Sciatic nerve (tissue), 2 donors: ENCODE measurements around the gene BGN. TPM values are rescaled to one million over a fixed set of nuclear protein-coding genes. Genes with fewer than 3 reads are reported as not detected.

ENCODE experiments used
- ATAC-seq: fragments of 200-7000 bp; cut with Tn5 transposase; one replicate; pipeline ENCODE4 v1.9.1; 2020; ENCODE audit warnings: mild to moderate bottlenecking, moderate library complexity
- DNase-seq: peaks from one replicate; pipeline ENCODE4 v3.0.0-alpha.2; 2020; ENCODE audit warnings: low spot score
- intact Hi-C: fragments of 100-400 bp; cut with DNase I; formaldehyde crosslinking; loops from one replicate; pipeline ENCODE4 v1.14.2; 2022
- total RNA-seq: library from RNA; stranded (reverse); fragmentation: NEBNext Ultra II Directional; extraction: Animal tissue kit (Norgen Biotek cat#: 25700); gene quantifications from one replicate; pipeline ENCODE4 v1.2.1, GENCODE V29; 2021
- donor health status: DM: no; HTN: no; CAD: no.
- donor health status: DM: no; HTN: no; CAD: no.

Gene BGN
- total RNA-seq, 1 donor from 2014 or later = 115 TPM

DNA sequence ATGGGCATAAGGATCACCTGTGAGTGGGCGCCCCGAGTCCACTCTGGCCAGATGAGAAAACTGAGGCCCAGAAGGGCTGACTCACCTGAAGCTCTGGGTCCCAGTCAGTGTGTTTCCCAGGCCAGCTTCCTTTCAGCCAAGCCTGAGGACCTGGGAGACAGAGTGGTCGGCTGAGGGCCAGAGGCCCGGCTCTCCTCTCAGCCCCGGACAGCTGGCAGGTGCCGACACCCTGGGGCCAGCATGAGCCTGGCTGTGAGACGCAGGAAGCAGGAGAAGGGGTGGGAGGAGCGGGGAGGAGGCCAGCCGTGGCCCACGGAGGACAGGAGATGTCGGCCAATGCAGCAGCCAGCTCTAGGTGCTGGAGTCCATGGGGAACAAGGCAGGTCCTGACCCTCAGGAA is 51.6 kb downstream of the BGN start:
- intact Hi-C loops = no loop called here
- no peak for DNase-seq
- no peak for ATAC-seq

DNA sequence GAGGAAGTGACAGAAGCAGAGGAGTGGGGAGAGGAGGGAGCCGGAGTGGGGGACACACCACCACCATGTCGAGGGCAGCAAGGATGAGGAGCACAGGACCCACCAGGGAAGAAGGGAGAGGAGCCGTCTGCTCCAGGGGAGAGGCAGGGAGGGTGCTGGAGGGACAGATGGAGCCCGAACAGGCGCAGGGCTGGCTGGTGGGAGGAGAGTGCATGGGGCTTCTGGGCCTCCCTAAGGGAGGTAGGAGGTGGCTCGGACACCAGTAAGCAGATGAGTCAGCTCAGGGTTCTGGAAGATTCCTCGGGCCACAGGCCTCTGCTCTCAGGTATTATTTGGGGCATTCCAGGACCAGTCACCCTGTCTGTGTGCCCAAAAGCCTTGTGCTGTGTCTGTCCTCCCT is 52.4 kb downstream of the BGN start:
- ATAC-seq = no peak
- intact Hi-C loops = no loop called here
- DNase-seq = no peak

DNA sequence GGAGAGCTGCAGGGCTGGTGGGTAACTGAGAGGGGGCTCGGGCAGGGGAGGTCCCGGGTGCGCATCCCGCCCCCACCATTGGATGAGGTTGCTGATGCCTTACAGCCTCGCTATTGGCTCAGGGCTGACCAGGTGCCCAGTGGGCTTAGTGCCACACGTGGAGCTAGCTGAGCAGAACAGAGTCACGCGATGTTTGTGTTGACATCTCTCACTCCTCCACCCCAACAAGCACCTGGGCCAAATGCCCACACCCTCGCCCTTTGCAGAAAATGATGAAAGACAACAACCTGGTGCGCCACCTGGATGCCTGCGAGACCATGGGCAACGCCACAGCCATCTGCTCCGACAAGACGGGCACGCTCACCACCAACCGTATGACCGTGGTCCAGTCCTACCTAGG is 54.5 kb downstream of the BGN start:
- intact Hi-C loops = no loop called here
- no peak for DNase-seq
- ATAC-seq = no peak

DNA sequence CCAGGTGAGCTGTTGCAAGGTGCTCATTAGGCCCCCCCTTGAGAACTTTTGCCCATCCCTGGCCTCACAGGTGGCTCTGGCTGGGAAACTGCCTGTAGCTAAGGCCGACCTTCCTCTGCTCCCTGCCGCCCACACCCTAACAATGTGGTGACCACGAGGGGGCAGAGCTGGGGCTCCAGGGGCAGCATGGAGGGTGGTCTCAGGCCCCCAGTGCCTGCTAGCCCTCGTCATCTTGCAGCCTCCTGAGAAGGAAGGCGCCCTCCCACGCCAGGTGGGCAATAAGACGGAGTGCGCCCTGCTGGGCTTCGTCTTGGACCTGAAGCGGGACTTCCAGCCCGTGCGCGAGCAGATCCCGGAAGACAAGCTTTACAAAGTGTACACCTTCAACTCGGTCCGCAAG is 55.0 kb downstream of the BGN start:
- DNase-seq (no peak), ATAC-seq (no peak)
- intact Hi-C loops = loop anchor here (10.0 kb wide), 1 partner anchor 405 kb away; no protein-coding TSS in a partner anchor

DNA sequence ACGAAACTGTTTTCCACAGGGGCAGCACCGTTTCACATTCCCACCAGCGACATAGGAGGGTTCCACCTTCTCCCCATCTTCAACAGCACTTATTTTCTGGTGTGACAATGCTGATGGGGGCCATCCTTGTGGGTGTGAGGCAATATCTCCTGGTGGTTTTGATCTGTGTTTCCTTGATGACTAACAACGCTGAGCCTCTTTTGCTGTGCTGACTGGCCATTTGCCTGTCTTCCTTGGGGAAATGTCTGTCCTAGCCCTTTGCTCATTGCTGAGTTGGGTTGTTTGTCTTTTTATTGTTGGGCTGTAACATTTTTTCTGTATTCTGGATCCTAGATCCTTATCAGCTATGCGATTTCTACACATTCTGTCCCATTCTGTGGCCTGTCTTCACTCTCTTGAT is 56.4 kb downstream of the BGN start:
- ATAC-seq (no peak), DNase-seq (no peak)
- intact Hi-C loops = loop anchor here (10.0 kb wide), 1 partner anchor 404 kb away; no protein-coding TSS in a partner anchor

DNA sequence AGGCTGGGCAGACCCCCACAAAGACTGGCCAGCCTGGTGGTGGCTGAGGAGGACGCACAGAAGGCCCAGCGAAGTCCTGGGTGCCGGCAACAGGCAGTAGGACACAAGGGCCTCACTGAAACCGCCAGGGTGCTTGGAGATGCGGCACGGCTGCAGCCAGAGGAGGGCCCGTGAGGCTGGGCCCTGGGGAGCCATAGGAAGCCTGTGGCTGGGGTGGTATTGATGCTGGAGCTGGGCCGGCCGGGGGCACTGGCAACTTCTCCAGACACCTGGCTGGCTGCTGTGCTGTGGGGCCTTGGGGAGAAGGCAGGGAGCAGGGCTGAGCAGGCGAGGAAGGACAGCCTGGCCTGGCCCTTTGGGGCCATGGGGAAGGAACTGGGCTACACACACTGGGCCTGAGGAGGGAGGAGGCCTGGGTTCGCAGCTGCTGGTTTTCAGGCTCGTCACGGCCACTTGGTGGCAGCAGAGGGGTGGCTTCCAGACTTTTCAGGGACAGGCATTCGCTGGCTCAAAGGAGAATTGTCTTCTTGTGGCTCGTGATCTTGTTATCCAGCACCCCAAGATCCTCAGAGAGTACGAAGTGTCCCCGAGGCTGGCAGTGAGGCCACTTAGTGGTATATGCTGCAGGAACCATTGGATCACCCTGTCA is 59.9 kb downstream of the BGN start:
- ATAC-seq = peak; percentile 70
- intact Hi-C loops = loop anchor here (10.0 kb wide), 1 partner anchor 400 kb away; no protein-coding TSS in a partner anchor
- peak; percentile 85 for DNase-seq

DNA sequence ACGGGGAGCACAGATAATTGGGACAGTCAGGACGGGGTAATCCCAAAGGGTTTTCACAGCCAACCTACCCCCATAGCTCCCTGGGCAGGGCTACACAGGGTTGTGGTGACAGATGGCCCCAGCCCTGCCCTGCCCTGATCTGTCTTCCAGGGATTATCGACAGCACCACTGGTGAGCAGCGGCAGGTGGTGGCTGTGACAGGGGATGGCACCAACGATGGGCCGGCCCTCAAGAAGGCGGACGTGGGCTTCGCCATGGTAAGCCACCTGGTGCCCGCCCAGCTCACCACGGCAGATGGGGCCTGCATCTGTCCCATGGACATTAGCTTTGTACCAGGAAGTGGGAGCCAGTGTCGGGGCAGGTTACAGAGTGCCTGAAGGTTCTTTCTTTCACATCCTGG is 62.0 kb downstream of the BGN start:
- no peak for DNase-seq
- intact Hi-C loops = loop anchor here (10.0 kb wide), 1 partner anchor 398 kb away; no protein-coding TSS in a partner anchor

DNA sequence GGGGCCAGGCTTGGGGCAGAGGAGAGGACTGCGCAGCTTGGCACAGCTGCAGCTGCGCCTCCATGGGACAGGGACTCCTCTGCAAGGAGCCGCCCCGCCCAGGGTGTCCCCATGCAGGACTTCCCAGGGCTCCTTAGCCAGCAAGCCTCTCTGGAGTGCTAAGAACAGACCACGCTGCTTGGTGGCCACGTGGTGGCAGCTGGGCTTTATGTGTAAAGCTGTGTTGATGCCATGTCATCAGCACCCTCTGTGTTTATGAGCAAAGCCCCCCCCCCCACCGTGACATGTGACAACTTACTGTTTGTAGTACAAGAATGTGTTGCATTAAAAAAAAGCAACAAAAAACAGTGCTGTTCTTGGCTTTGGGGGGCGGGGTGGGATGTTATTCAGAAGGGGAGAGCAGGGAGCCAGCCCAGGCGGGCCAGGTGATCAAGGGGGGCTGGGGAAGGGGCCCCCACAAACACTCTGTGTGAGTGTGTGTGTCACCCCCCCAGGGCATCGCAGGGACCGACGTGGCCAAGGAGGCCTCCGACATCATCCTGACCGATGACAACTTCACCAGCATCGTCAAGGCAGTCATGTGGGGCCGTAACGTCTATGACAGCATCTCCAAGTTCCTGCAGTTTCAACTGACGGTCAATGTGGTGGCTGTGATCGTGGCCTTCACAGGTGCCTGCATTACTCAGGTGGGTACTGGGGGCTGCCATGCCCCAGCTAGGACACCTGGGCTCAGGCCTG is 63.0 kb downstream of the BGN start:
- ATAC-seq = no peak
- no peak for DNase-seq

More for the DNA sequence above, 62.0 kb downstream of the BGN start:
- ATAC-seq = no peak

More for the DNA sequence above, 63.0 kb downstream of the BGN start:
- intact Hi-C loops = loop anchor here (10.0 kb wide), 1 partner anchor 397 kb away; no protein-coding TSS in a partner anchor

Other genes with a start within 250 kb of the BGN start
- not detected for gene PNMA6F, start 173.2 kb upstream of the BGN start, total RNA-seq
- gene ZNF275, start 160.8 kb upstream of the BGN start, total RNA-seq = 11.4 TPM
- gene PNMA6E, start 93.6 kb upstream of the BGN start, total RNA-seq = not detected
- gene ZFP92, start 83.5 kb upstream of the BGN start, total RNA-seq = 0.85 TPM
- gene TREX2, start 48.9 kb upstream of the BGN start, total RNA-seq = 1.7 TPM
- 31.4 TPM for gene HAUS7, start 24.4 kb upstream of the BGN start, total RNA-seq
- gene ATP2B3, start 22.7 kb downstream of the BGN start, total RNA-seq = 0.09 TPM
- 11.9 TPM for gene CCNQ, start 104.2 kb downstream of the BGN start, total RNA-seq
- gene DUSP9, start 152.2 kb downstream of the BGN start, total RNA-seq = 0.13 TPM
- gene PNCK, start 178.8 kb downstream of the BGN start, total RNA-seq = 1.6 TPM
- gene SLC6A8, start 192.9 kb downstream of the BGN start, total RNA-seq = 23.2 TPM
- gene BCAP31, start 229.4 kb downstream of the BGN start, total RNA-seq = 124 TPM
- 10.1 TPM for gene ABCD1, start 229.9 kb downstream of the BGN start, total RNA-seq